Heart left ventricle (tissue), 16 donors: Measurements from ENCODE around the gene DNAH3. TPM values are rescaled to one million over a fixed set of nuclear protein-coding genes. Genes with fewer than 3 reads are reported as not detected.
"Not testable (repeated sequence)": the region's sequence is repeated elsewhere in the genome, so short reads cannot be mapped to it uniquely, and the experiment has no call there.

Source experiments
- ATAC-seq, 4 donors: fragments of 200-7000 bp; cut with Tn5 transposase; one replicate each; pipeline ENCODE4 v1.9.1; 2020 to 2022; ENCODE audit warnings: moderate library complexity in 4 of 4, mild to moderate bottlenecking in 3 of 4, moderate number of reproducible peaks in 1 of 4
- DNase-seq, 5 donors: peaks; one replicate each; pipeline ENCODE4 v3.0.0-alpha.2; 2020
- H3K27ac ChIP-seq, 12 donors: fragments of 200-600 bp; sonication (generic) in 4 of 12; one replicate each; pipeline versions ENCODE4 v1.5.0 to v1.8.0; 2016 to 2022; ENCODE audit warnings: mild to moderate bottlenecking in 2 of 12
- H3K27me3 ChIP-seq, 9 donors: fragments of 200-600 bp; sonication (generic) in 2 of 9; one replicate each; pipeline versions ENCODE4 v1.5.1 to v1.8.0; 2016 to 2022; ENCODE audit warnings: mild to moderate bottlenecking in 3 of 9
- H3K36me3 ChIP-seq, 9 donors: fragments of 200-600 bp; sonication (generic) in 2 of 9; one replicate each; pipeline versions ENCODE4 v1.5.0 to v1.8.0; 2018 to 2022; ENCODE audit warnings: mild to moderate bottlenecking in 2 of 9
- H3K4me1 ChIP-seq, 12 donors: fragments of 200-600 bp; sonication (generic) in 4 of 12; one replicate each; pipeline versions ENCODE4 v1.5.0 to v1.8.0; 2016 to 2022; ENCODE audit warnings: mild to moderate bottlenecking in 3 of 12
- H3K4me3 ChIP-seq, 12 donors: fragments of 200-600 bp; sonication (generic) in 4 of 12; one replicate each; pipeline versions ENCODE4 v1.5.0 to v1.8.0; 2017 to 2022; ENCODE audit warnings: mild to moderate bottlenecking in 9 of 12, moderate library complexity in 4 of 12
- H3K9me3 ChIP-seq, 12 donors: fragments of 200-600 bp; sonication (generic) in 4 of 12; one replicate each; pipeline versions ENCODE4 v1.5.0 to v1.8.0; 2016 to 2022; ENCODE audit warnings: mild to moderate bottlenecking in 1 of 12
- CTCF ChIP-seq, 12 donors: fragments of 200-600 bp; sonication (generic) in 4 of 12; IDR thresholded peaks; one replicate each; pipeline versions ENCODE4 v1.5.0 to v1.8.0; 2018 to 2022; ENCODE audit warnings: antibody characterized with exemption in 12 of 12, mild to moderate bottlenecking in 5 of 12
- POLR2A ChIP-seq, 2 donors: fragments of 450-650 bp; IDR thresholded peaks; one replicate each; pipeline ENCODE4 v1.6.1; 2017; ENCODE audit warnings: antibody characterized with exemption in 2 of 2, mild to moderate bottlenecking in 2 of 2, moderate library complexity in 2 of 2
- WGBS, 4 donors: extraction: QIAGEN DNeasy Blood & Tissue Kit in 2 of 4; methylation state at CpG; one replicate each; pipeline versions ENCODE4 v1.1.5 to v1.1.7; 2013 to 2018; 5-methylcytosine and 5-hydroxymethylcytosine counted together
- intact Hi-C, 10 donors: fragments of 100-400 bp; cut with DNase I; formaldehyde crosslinking; loops; one replicate each; pipeline versions ENCODE4 v1.11.1 to v1.14.2; 2022
- polyA plus RNA-seq, 2 donors: library from polyadenylated mRNA; stranded (reverse); fragments of 200-250 nt; gene quantifications; one replicate each; pipeline ENCODE4 v1.2.3, GENCODE V29; 2013
- total RNA-seq, 9 donors: library from RNA; depleted of rRNA in 2 of 9; stranded (reverse); fragments of >200 nt in 2 of 9; fragmentation: NEBNext Ultra II Directional in 3 of 9; extraction: Animal tissue kit (Norgen Biotek cat#: 25700) in 3 of 9; gene quantifications; one replicate each; pipeline versions ENCODE4 v1.1.0 to v1.2.4, GENCODE V29; 2016 to 2023
- donor health status: ischemic (EF 13 %, LVEDD 7.1; RV severe dilation, severe dysfunction).
- donor health status: healthy with polysubstance abuse.
- donor health status: DM: no; HTN: yes; CAD: no.
- donor health status: DM: no; HTN: no; CAD: no.
- donor health status: ischemic (EF 25% LVEDD 6.9; RV normal size, moderate dysfunction).
- donor health status: ischemic (EF 25% LVEDD 5.7; RV mildly dilated, moderate dysfunction).
- donor health status: healthy.
- donor health status: DM: yes; HTN: yes; CAD: no.
- donor health status: ischemic (EF 35%, LVEDD 5.7; RV mildly dilated, moderate dysfunction).
- donor health status: nonischemic (EF 11% LVEDD 7.7; RV severe dilation, severe dysfunction).
- donor health status: DM: yes; HTN: yes; CAD: no.
- donor health status: PGD.
- donor health status: ischemic (EF 29% LVEDD 5.4; RV normal size, mild dysfunction).
- donor health status: nonischemic (EF 23%, LVEDD 6.1; RV moderate dilation, normal function).

Gene DNAH3
- total and polyA plus RNA-seq, 11 donors: 0.01 to 2.0 (median 0.87) TPM

GRCh38 chr16:20931066-20931600 lies 219.5 kb downstream of the DNAH3 start:
- Histone ChIP-seq H3K4me3 (no peak overlapping the region), H3K27me3 (no peaks in the 10 kb centered on the region), H3K4me1 (peaks cover 0 to 22% (median 8%) of the 10 kb centered on the region in 12 donors), H3K36me3 (no peaks in the 10 kb centered on the region), H3K27ac (peak overlapping the region in 8 of 12 donors; percentile 30 to 86 (median 78)), H3K9me3 (no peaks in the 10 kb centered on the region)
- ATAC-seq (no peak), DNase-seq (no peak)
- TF ChIP-seq POLR2A (IDR thresholded peaks at IDR 0.05) (no peak), CTCF (IDR thresholded peaks at IDR 0.05) (no peak)
- WGBS, 4 donors: 76 to 93% (median 84%) methylated on average over 5 of the region's 5 CpGs
- intact Hi-C loops: no loop called here

- H3K27ac ChIP-seq: peak overlapping the region in 11 of 12 donors; percentile 30 to 86 (median 75)
- H3K4me1 ChIP-seq: peaks cover 0 to 22% (median 8%) of the 10 kb centered on the region in 12 donors
- ATAC-seq (peak in 2 of 4 donors; percentile 20 to 24), DNase-seq (no peak)
- WGBS, 4 donors: 60 to 76% (median 71%) methylated on average over 1 of the region's 1 CpG
- TF ChIP-seq POLR2A (IDR thresholded peaks at IDR 0.05) (no peak), CTCF (IDR thresholded peaks at IDR 0.05) (no peak)
- H3K4me3 ChIP-seq: no peak overlapping the region
- peaks cover 0 to 7% (median 3%) of the 10 kb centered on the region in 9 donors for H3K36me3 ChIP-seq
- H3K27me3 ChIP-seq: no peaks in the 10 kb centered on the region
- intact Hi-C loops: no loop called here
- no peaks in the 10 kb centered on the region for H3K9me3 ChIP-seq
Observed at GRCh38 chr16:20930365-20930690, 220.3 kb downstream of the DNAH3 start.

GRCh38 chr16:20929676-20930364 lies 220.8 kb downstream of the DNAH3 start:
- 44 to 56% (median 48%) methylated on average over 9 to 10 of the region's 10 CpGs for WGBS, 4 donors

GRCh38 chr16:20928774-20929411 lies 221.8 kb downstream of the DNAH3 start:
- H3K4me3 ChIP-seq: no peak overlapping the region
- H3K36me3 ChIP-seq: peaks cover 0 to 21% (median 16%) of the 10 kb centered on the region in 9 donors
- DNase-seq (no peak), ATAC-seq (peak in 3 of 4 donors; percentile 22 to 60 (median 35))
- H3K9me3 ChIP-seq: no peaks in the 10 kb centered on the region
- TF ChIP-seq POLR2A (IDR thresholded peaks at IDR 0.05): no peak
- no peak for TF ChIP-seq CTCF (IDR thresholded peaks at IDR 0.05)
- WGBS, 4 donors: 87 to 94% (median 90%) methylated on average over 5 of the region's 5 CpGs
- peak overlapping the region in 6 of 12 donors; percentile 62 to 82 (median 78) for H3K27ac ChIP-seq
- peaks cover 0 to 22% (median 8%) of the 10 kb centered on the region in 12 donors for H3K4me1 ChIP-seq
- intact Hi-C loops: loop anchor here in 2 of 10 donors (10.0 kb wide), 2 partner anchors 56 to 156 kb away; no protein-coding TSS in a partner anchor
- H3K27me3 ChIP-seq: no peaks in the 10 kb centered on the region

More at GRCh38 chr16:20929676-20930364, 220.8 kb downstream of the DNAH3 start:
- ATAC-seq (peak; percentile 91 to 95 (median 94)), DNase-seq (peak in 4 of 5 donors; percentile 38 to 61 (median 44))
- not testable (repeated sequence) for H3K4me3 ChIP-seq, H3K27me3 ChIP-seq, H3K9me3 ChIP-seq
- Histone ChIP-seq H3K4me1 (peaks cover 0 to 22% (median 8%) of the 10 kb centered on the region in 12 donors), H3K27ac (peak overlapping the region; percentile 47 to 86 (median 72)), H3K36me3 (peaks cover 0 to 12% (median 8%) of the 10 kb centered on the region in 9 donors)
- intact Hi-C loops: loop anchor here in 2 of 10 donors (10.0 kb wide), 2 partner anchors 55 to 155 kb away; no protein-coding TSS in a partner anchor
